Dermis microvascular lymphatic vessel endothelial cell (primary cell): ENCODE results near the gene ABCC1. TPM values are rescaled to one million over a fixed set of nuclear protein-coding genes. Genes with fewer than 3 reads are reported as not detected.
"Not testable (repeated sequence)": the region's sequence is repeated elsewhere in the genome, so short reads cannot be mapped to it uniquely, and the experiment has no call there.

Source experiments
- DNase-seq, 2 donors: peaks; one replicate each; pipeline versions ENCODE4 v3.0.0 to v3.0.0-alpha.2; 2010; ENCODE audit warnings: low read depth in 2 of 2
- total RNA-seq: library from RNA; depleted of rRNA; stranded (reverse); fragments of >200 nt; gene quantifications from 2 replicates; pipeline ENCODE4 v1.2.1, GENCODE V29; 2014

The ABCC1 gene
- total RNA-seq, 1 donor from 2014 or later, result 16.6 TPM

- no peak for DNase-seq
Measured at GRCh38 chr16:15966836-15967546, 17.6 kb downstream of the ABCC1 start.

GRCh38 chr16:15967655-15968315 is 18.4 kb downstream of the ABCC1 start:
- DNase-seq, result no peak

GRCh38 chr16:15970202-15970601 is 20.8 kb downstream of the ABCC1 start:
- no peak for DNase-seq

- DNase-seq, result no peak
Measured at GRCh38 chr16:15970743-15971439, 21.5 kb downstream of the ABCC1 start.

- DNase-seq, result no peak
Measured at GRCh38 chr16:15971440-15971815, 22.0 kb downstream of the ABCC1 start.

GRCh38 chr16:15972046-15972868 is 22.8 kb downstream of the ABCC1 start:
- DNase-seq, result no peak

GRCh38 chr16:15973421-15973820 is 24.0 kb downstream of the ABCC1 start:
- no peak for DNase-seq

GRCh38 chr16:15974057-15974456 is 24.6 kb downstream of the ABCC1 start:
- no peak for DNase-seq

- no peak for DNase-seq
Measured at GRCh38 chr16:15975172-15975571, 25.8 kb downstream of the ABCC1 start.

- no peak for DNase-seq
Measured at GRCh38 chr16:15976225-15976812, 26.9 kb downstream of the ABCC1 start.

GRCh38 chr16:15976929-15977637 is 27.7 kb downstream of the ABCC1 start:
- no peak for DNase-seq

GRCh38 chr16:15979801-15980200 is 30.4 kb downstream of the ABCC1 start:
- no peak for DNase-seq

GRCh38 chr16:15980329-15980728 is 30.9 kb downstream of the ABCC1 start:
- DNase-seq, result no peak

- no peak for DNase-seq
Measured at GRCh38 chr16:15981382-15981781, 32.0 kb downstream of the ABCC1 start.

- not testable (repeated sequence) for DNase-seq
Measured at GRCh38 chr16:15982194-15982915, 32.9 kb downstream of the ABCC1 start.

- DNase-seq, result peak in 1 of 2 donors; percentile 86
Measured at GRCh38 chr16:15983898-15984297, 34.5 kb downstream of the ABCC1 start.

GRCh38 chr16:15985144-15985543 is 35.7 kb downstream of the ABCC1 start:
- no peak for DNase-seq

GRCh38 chr16:15986261-15986660 is 36.8 kb downstream of the ABCC1 start:
- no peak for DNase-seq

- DNase-seq, result peak in 1 of 2 donors; percentile 74
Measured at GRCh38 chr16:15988268-15989013, 39.0 kb downstream of the ABCC1 start.
